HEK293 (cell line): ENCODE measurements around the gene ZNF473.
A peak's percentile ranks its signal among the peaks of the same experiment; 100 is the strongest.

ENCODE experiments used
- CTCF ChIA-PET: fragments of 350-600 bp; formaldehyde crosslinking; extraction: SDS; loops from one replicate; lab custom pipeline; 2021; ENCODE audit warnings: antibody characterized with exemption; lab: Yijun Ruan, JAX
- POLR2A ChIA-PET: fragments of 300-600 bp; formaldehyde crosslinking; extraction: SDS; loops from one replicate; lab custom pipeline; 2020; ENCODE audit warnings: antibody characterized with exemption, inconsistent platforms; lab: Yijun Ruan, JAX
- H3K27ac ChIP-seq: fragments of 200-500 bp; sonication (Bioruptor generic); 2 replicates; pipeline ENCODE4 v1.5.1; 2014; ENCODE audit warnings: low read depth, low read length, control low read depth, inconsistent platforms; ENCODE audit errors: extremely low read depth
- H3K36me3 ChIP-seq, 2 experiments: fragments of 200-500 bp in 1 of 2; sonication (Bioruptor generic) in 1 of 2; 1 replicate in 1 of 2; 2 replicates in 1 of 2; pipeline ENCODE4 v1.5.1; 2014 to 2017; ENCODE audit warnings: inconsistent platforms in 2 of 2, low read length in 2 of 2; ENCODE audit not compliant: control insufficient read depth in 2 of 2, insufficient read depth in 1 of 2
- H3K4me1 ChIP-seq: fragments of 200-500 bp; sonication (Bioruptor generic); 2 replicates; pipeline ENCODE4 v1.5.1; 2014; ENCODE audit warnings: mild to moderate bottlenecking, low read length, inconsistent platforms; ENCODE audit not compliant: control insufficient read depth, insufficient read depth
- H3K4me3 ChIP-seq: 2 replicates; pipeline ENCODE4 v1.5.1; 2011; ENCODE audit warnings: low read depth, mild to moderate bottlenecking, control low read depth, low read length, moderate library complexity
- H3K9me3 ChIP-seq: fragments of 200-500 bp; sonication (Bioruptor generic); 2 replicates; pipeline ENCODE4 v1.5.1; 2014; ENCODE audit warnings: low read depth, low read length, inconsistent platforms; ENCODE audit not compliant: control insufficient read depth, insufficient read depth
- EGR2 ChIP-seq: fragments of 450-650 bp; formaldehyde crosslinking; IDR thresholded peaks from 2 replicates; pipeline ENCODE4 v1.5.1; 2016; ENCODE audit warnings: low read depth, missing biosample characterization, missing genetic modification characterization
- GLIS2 ChIP-seq: fragments of 450-650 bp; formaldehyde crosslinking; IDR thresholded peaks from 2 replicates; pipeline ENCODE4 v1.5.1; 2016; ENCODE audit warnings: missing biosample characterization, missing genetic modification characterization
- KLF17 ChIP-seq: fragments of 450-650 bp; formaldehyde crosslinking; IDR thresholded peaks from 2 replicates; pipeline ENCODE4 v1.5.1; 2016; ENCODE audit warnings: missing biosample characterization, missing genetic modification characterization
- OVOL3 ChIP-seq: fragments of 450-650 bp; formaldehyde crosslinking; IDR thresholded peaks from 2 replicates; pipeline ENCODE4 v1.5.1; 2016; ENCODE audit warnings: missing biosample characterization, missing genetic modification characterization
- ZBTB11 ChIP-seq: fragments of 450-650 bp; formaldehyde crosslinking; conservative IDR thresholded peaks from 2 replicates; pipeline ENCODE4 v1.5.1; 2016; ENCODE audit warnings: low read depth, missing biosample characterization, missing genetic modification characterization
- ZBTB26 ChIP-seq: fragments of 450-650 bp; formaldehyde crosslinking; optimal IDR thresholded peaks from 2 replicates; pipeline ENCODE3; 2016; ENCODE audit warnings: missing biosample characterization, mild to moderate bottlenecking, missing genetic modification characterization
- ZFHX2 ChIP-seq: fragments of 450-650 bp; formaldehyde crosslinking; conservative IDR thresholded peaks from 2 replicates; pipeline ENCODE4 v1.5.1; 2016; ENCODE audit warnings: missing biosample characterization, missing genetic modification characterization
- ZNF148 ChIP-seq: fragments of 450-650 bp; formaldehyde crosslinking; IDR thresholded peaks from 2 replicates; pipeline ENCODE4 v1.5.0; 2017; ENCODE audit warnings: missing biosample characterization, missing genetic modification characterization, borderline replicate concordance
- ZNF18 ChIP-seq: fragments of 450-650 bp; formaldehyde crosslinking; IDR thresholded peaks from 2 replicates; pipeline ENCODE4 v1.5.1; 2016; ENCODE audit warnings: missing biosample characterization, missing genetic modification characterization
- ZNF202 ChIP-seq: fragments of 450-650 bp; formaldehyde crosslinking; IDR thresholded peaks from 2 replicates; pipeline ENCODE4 v1.5.1; 2016; ENCODE audit warnings: missing biosample characterization, missing genetic modification characterization, borderline replicate concordance
- ZNF280C ChIP-seq: fragments of 450-650 bp; formaldehyde crosslinking; IDR thresholded peaks from 2 replicates; pipeline ENCODE4 v1.5.1; 2016; ENCODE audit warnings: missing biosample characterization, missing genetic modification characterization
- ZNF311 ChIP-seq: fragments of 450-650 bp; formaldehyde crosslinking; IDR thresholded peaks from 2 replicates; pipeline ENCODE4 v1.5.1; 2017; ENCODE audit warnings: missing biosample characterization, missing genetic modification characterization, borderline replicate concordance
- ZNF513 ChIP-seq: fragments of 450-650 bp; IDR thresholded peaks from 2 replicates; pipeline ENCODE4 v1.5.1; 2018; ENCODE audit warnings: missing biosample characterization, missing genetic modification characterization
- ZNF560 ChIP-seq: fragments of 450-650 bp; formaldehyde crosslinking; IDR thresholded peaks from 2 replicates; pipeline ENCODE4 v1.5.1; 2017; ENCODE audit warnings: missing biosample characterization, missing genetic modification characterization, borderline replicate concordance
- ZNF600 ChIP-seq: fragments of 450-650 bp; formaldehyde crosslinking; IDR thresholded peaks from 2 replicates; pipeline ENCODE4 v1.5.1; 2016; ENCODE audit warnings: missing biosample characterization, missing genetic modification characterization

ZNF473 gene

GRCh38 chr19:50022823-50023222 is 3.0 kb upstream of the ZNF473 start (continued):
- TF ChIP-seq ZNF280C (tag by site-specific recombination) = no peak

GRCh38 chr19:50024719-50025021 is 1.1 kb upstream of the ZNF473 start:
- peak overlapping the region; percentile 90 for H3K4me3 ChIP-seq
- POLR2A ChIA-PET = interaction anchor here (1.3 to 2.4 kb wide), 2 partner anchors 21 to 96 kb away, joined by 3 to 15 read pairs; partner anchors contain the start of genes ATF5 and NUP62
- peak overlapping the region; percentile 47; the same call in 1 of the 2 replicates for H3K27ac ChIP-seq
- H3K36me3 ChIP-seq = peaks cover 11 to 27% of the 10 kb centered on the region in 2 experiments; a peak in 2 of 3 replicates
- CTCF ChIA-PET = interaction anchor here (1.0 to 1.4 kb wide), 2 partner anchors 40 to 110 kb away, joined by 3 read pairs; no protein-coding TSS in a partner anchor
- TF ChIP-seq GLIS2 (tag by site-specific recombination) (peak; percentile 20; the same call in 1 of the 2 replicates), ZBTB26 (tag by site-specific recombination) (no peak)
- no peaks in the 10 kb centered on the region for H3K9me3 ChIP-seq
- H3K4me1 ChIP-seq = peaks cover 6% of the 10 kb centered on the region

GRCh38 chr19:50025022-50025793 is 597 bp upstream of the ZNF473 start, which contains the start of gene VRK3:
TSS of gene VRK3 (minus strand) at chr19:50025372. CDS start at chr19:50016162, 9,210 bp downstream.
- H3K4me3 ChIP-seq = peak within 1 kb of the TSS; percentile 90
- H3K4me1 ChIP-seq = peaks cover 6% of the 10 kb centered on the region
- POLR2A ChIA-PET = interaction anchor here (1.0 to 2.4 kb wide), 5 partner anchors 11 to 156 kb away, joined by 3 to 15 read pairs (median 4); partner anchors contain the start of genes ATF5 and NUP62
- H3K36me3 ChIP-seq = peaks cover 11 to 31% of the 10 kb centered on the region in 2 experiments; a peak in 2 of 3 replicates
- H3K27ac ChIP-seq = peak within 1 kb of the TSS; percentile 47; the same call in 1 of the 2 replicates
- no peaks in the 10 kb centered on the region for H3K9me3 ChIP-seq
- CTCF ChIA-PET = interaction anchor here (0.7 to 1.4 kb wide), 3 partner anchors 41 to 110 kb away, joined by 3 read pairs; no protein-coding TSS in a partner anchor
- no peak for TF ChIP-seq ZNF311 (tag by site-specific recombination)
- TF ChIP-seq KLF17 = peak; percentile 59; the same call in 1 of the 2 replicates
- no peak for TF ChIP-seq ZNF18 (tag by site-specific recombination)
- TF ChIP-seq ZNF560 (tag by site-specific recombination) = no peak
- TF ChIP-seq ZNF202 = no peak
- TF ChIP-seq ZBTB11 (tag by site-specific recombination) = peak; percentile 90
- peak; percentile 25; the same call in 1 of the 2 replicates for TF ChIP-seq ZNF148
- no peak for TF ChIP-seq ZNF513 (tag by site-specific recombination)
- TF ChIP-seq EGR2 (tag by site-specific recombination) = 0 out of 2 replicates have a peak, but pooled peaks have one; percentile 16
- TF ChIP-seq ZNF600 (tag by site-specific recombination) = no peak
- no peak for TF ChIP-seq OVOL3
- peak; percentile 54; the same call in 1 of the 2 replicates for TF ChIP-seq ZFHX2 (tag by site-specific recombination)
